Measurements from ENCODE around the gene EPOP. TPM values are rescaled to one million over a fixed set of nuclear protein-coding genes. Genes with fewer than 3 reads are reported as not detected.

The EPOP gene
- total and polyA plus RNA-seq, 2 of the 13 experiments (the other 11 are each of a cell fraction or from before 2014, with no cell fraction given) = 14.7 to 37.8 TPM

DNA sequence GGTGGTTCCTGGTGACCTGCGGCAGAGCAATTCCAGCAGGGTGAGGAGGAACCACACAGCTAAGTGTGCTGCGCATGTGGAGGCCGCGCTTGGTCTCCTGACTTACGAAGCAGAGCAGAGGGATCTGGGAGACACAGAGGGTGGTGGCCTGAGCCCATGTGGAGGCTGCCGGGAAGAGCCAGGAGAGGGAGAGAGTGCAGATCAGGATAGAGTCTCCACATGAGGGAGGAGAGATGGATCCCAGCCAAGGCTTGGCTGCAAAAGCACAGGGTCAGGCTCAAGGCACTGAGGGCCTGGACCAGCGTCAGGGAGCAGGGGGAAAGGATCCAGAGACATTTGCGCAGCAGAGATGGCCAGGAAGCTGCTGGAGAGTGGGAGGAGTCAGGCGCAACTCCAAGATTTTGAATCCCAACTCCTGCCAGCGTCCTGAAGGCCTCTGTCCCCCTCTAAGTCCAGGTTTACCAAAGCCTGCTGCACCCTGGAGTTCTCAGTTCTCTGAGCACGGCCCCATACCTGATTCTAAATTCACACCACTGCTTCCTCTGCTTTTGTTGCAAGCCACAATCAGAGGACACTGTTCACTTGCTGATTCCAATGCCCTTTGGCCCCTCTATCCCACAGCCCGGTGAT, 19.1 kb upstream of the EPOP start (continued):
- TF ChIP-seq, protein P1, sequence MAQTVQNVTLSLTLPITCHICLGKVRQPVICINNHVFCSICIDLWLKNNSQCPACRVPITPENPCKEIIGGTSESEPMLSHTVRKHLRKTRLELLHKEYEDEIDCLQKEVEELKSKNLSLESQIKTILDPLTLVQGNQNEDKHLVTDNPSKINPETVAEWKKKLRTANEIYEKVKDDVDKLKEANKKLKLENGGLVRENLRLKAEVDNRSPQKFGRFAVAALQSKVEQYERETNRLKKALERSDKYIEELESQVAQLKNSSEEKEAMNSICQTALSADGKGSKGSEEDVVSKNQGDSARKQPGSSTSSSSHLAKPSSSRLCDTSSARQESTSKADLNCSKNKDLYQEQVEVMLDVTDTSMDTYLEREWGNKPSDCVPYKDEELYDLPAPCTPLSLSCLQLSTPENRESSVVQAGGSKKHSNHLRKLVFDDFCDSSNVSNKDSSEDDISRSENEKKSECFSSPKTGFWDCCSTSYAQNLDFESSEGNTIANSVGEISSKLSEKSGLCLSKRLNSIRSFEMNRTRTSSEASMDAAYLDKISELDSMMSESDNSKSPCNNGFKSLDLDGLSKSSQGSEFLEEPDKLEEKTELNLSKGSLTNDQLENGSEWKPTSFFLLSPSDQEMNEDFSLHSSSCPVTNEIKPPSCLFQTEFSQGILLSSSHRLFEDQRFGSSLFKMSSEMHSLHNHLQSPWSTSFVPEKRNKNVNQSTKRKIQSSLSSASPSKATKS (CRISPR knock-in tag; IDR thresholded peaks at IDR 0.05) = no peak
- TF ChIP-seq PRMT3 (CRISPR knock-in tag; IDR thresholded peaks at IDR 0.05; ENCODE audit: borderline replicate concordance, low read depth) (no peak), PHF20 (CRISPR knock-in tag; IDR thresholded peaks at IDR 0.05) (no peak), GATAD1 (CRISPR knock-in tag; IDR thresholded peaks at IDR 0.05) (peak; percentile 17; the same call in 1 of the 2 replicates), ZFP90 (CRISPR knock-in tag; IDR thresholded peaks at IDR 0.05; ENCODE audit: borderline replicate concordance) (no peak), ZNF121 (CRISPR knock-in tag; IDR thresholded peaks at IDR 0.05) (no peak), ZSCAN25 (CRISPR knock-in tag; IDR thresholded peaks at IDR 0.05) (no peak), GABPA (IDR thresholded peaks at IDR 0.05; ENCODE audit: low read depth, low read length) (no peak), GABPA (CRISPR knock-in tag; IDR thresholded peaks at IDR 0.05; ENCODE audit: low read depth) (no peak), SMYD3 (CRISPR knock-in tag; IDR thresholded peaks at IDR 0.05) (no peak), ZNF343 (CRISPR knock-in tag; IDR thresholded peaks at IDR 0.05) (peak; percentile 52; the same call in 1 of the 2 replicates)
- TF ChIP-seq, protein P2, sequence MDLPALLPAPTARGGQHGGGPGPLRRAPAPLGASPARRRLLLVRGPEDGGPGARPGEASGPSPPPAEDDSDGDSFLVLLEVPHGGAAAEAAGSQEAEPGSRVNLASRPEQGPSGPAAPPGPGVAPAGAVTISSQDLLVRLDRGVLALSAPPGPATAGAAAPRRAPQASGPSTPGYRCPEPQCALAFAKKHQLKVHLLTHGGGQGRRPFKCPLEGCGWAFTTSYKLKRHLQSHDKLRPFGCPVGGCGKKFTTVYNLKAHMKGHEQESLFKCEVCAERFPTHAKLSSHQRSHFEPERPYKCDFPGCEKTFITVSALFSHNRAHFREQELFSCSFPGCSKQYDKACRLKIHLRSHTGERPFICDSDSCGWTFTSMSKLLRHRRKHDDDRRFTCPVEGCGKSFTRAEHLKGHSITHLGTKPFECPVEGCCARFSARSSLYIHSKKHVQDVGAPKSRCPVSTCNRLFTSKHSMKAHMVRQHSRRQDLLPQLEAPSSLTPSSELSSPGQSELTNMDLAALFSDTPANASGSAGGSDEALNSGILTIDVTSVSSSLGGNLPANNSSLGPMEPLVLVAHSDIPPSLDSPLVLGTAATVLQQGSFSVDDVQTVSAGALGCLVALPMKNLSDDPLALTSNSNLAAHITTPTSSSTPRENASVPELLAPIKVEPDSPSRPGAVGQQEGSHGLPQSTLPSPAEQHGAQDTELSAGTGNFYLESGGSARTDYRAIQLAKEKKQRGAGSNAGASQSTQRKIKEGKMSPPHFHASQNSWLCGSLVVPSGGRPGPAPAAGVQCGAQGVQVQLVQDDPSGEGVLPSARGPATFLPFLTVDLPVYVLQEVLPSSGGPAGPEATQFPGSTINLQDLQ (CRISPR knock-in tag; IDR thresholded peaks at IDR 0.05) = no peak
- TF ChIP-seq, protein P3, sequence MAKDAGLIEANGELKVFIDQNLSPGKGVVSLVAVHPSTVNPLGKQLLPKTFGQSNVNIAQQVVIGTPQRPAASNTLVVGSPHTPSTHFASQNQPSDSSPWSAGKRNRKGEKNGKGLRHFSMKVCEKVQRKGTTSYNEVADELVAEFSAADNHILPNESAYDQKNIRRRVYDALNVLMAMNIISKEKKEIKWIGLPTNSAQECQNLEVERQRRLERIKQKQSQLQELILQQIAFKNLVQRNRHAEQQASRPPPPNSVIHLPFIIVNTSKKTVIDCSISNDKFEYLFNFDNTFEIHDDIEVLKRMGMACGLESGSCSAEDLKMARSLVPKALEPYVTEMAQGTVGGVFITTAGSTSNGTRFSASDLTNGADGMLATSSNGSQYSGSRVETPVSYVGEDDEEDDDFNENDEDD (CRISPR knock-in tag; IDR thresholded peaks at IDR 0.05; ENCODE audit: borderline replicate concordance) = peak; percentile 32; the same call in 1 of the 2 replicates
- TF ChIP-seq, protein P4, sequence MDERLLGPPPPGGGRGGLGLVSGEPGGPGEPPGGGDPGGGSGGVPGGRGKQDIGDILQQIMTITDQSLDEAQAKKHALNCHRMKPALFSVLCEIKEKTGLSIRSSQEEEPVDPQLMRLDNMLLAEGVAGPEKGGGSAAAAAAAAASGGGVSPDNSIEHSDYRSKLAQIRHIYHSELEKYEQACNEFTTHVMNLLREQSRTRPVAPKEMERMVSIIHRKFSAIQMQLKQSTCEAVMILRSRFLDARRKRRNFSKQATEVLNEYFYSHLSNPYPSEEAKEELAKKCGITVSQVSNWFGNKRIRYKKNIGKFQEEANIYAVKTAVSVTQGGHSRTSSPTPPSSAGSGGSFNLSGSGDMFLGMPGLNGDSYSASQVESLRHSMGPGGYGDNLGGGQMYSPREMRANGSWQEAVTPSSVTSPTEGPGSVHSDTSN (CRISPR knock-in tag; IDR thresholded peaks at IDR 0.05) = no peak
- TF ChIP-seq, protein P5, sequence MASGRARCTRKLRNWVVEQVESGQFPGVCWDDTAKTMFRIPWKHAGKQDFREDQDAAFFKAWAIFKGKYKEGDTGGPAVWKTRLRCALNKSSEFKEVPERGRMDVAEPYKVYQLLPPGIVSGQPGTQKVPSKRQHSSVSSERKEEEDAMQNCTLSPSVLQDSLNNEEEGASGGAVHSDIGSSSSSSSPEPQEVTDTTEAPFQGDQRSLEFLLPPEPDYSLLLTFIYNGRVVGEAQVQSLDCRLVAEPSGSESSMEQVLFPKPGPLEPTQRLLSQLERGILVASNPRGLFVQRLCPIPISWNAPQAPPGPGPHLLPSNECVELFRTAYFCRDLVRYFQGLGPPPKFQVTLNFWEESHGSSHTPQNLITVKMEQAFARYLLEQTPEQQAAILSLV (CRISPR knock-in tag; IDR thresholded peaks at IDR 0.05; ENCODE audit: borderline replicate concordance) = no peak; the same call in 1 of the 2 replicates
- TF ChIP-seq, protein P6, sequence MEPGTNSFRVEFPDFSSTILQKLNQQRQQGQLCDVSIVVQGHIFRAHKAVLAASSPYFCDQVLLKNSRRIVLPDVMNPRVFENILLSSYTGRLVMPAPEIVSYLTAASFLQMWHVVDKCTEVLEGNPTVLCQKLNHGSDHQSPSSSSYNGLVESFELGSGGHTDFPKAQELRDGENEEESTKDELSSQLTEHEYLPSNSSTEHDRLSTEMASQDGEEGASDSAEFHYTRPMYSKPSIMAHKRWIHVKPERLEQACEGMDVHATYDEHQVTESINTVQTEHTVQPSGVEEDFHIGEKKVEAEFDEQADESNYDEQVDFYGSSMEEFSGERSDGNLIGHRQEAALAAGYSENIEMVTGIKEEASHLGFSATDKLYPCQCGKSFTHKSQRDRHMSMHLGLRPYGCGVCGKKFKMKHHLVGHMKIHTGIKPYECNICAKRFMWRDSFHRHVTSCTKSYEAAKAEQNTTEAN (CRISPR knock-in tag; conservative IDR thresholded peaks at IDR 0.05) = no peak
- TF ChIP-seq, protein P7, sequence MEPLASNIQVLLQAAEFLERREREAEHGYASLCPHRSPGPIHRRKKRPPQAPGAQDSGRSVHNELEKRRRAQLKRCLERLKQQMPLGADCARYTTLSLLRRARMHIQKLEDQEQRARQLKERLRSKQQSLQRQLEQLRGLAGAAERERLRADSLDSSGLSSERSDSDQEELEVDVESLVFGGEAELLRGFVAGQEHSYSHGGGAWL (CRISPR knock-in tag; IDR thresholded peaks at IDR 0.05) = no peak
- TF ChIP-seq, protein P8, sequence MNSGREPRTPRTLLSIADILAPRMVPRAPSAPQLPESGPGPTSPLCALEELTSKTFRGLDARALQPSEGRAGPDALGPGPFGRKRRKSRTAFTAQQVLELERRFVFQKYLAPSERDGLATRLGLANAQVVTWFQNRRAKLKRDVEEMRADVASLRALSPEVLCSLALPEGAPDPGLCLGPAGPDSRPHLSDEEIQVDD (CRISPR knock-in tag; IDR thresholded peaks at IDR 0.05; ENCODE audit: borderline replicate concordance) = no peak
